HG03097 (cell line): Measurements from ENCODE around the gene ADA.
"Not testable (repeated sequence)": the region's sequence is repeated elsewhere in the genome, so short reads cannot be mapped to it uniquely, and the experiment has no call there.

Experiments used
- ATAC-seq: cut with Tn5 transposase; IDR thresholded peaks from one replicate; pipeline ENCODE4 v1.9.1; 2021; ENCODE audit not compliant: unreplicated experiment, low FRiP score

Gene ADA

GRCh38 chr20:44678990-44679611 lies 27.6 kb upstream of the ADA start:
- no peak for ATAC-seq

- no peak for ATAC-seq
Observed at GRCh38 chr20:44678242-44678641, 26.7 kb upstream of the ADA start.

GRCh38 chr20:44672318-44672902 lies 20.9 kb upstream of the ADA start:
- not testable (repeated sequence) for ATAC-seq

- ATAC-seq = not testable (repeated sequence)
Observed at GRCh38 chr20:44671541-44671940, 20.0 kb upstream of the ADA start.

GRCh38 chr20:44670851-44671250 lies 19.4 kb upstream of the ADA start:
- not testable (repeated sequence) for ATAC-seq

GRCh38 chr20:44666066-44666465 lies 14.6 kb upstream of the ADA start:
- no peak for ATAC-seq

GRCh38 chr20:44664131-44664530 lies 12.6 kb upstream of the ADA start:
- ATAC-seq = no peak

GRCh38 chr20:44662261-44662660 lies 10.8 kb upstream of the ADA start:
- no peak for ATAC-seq

GRCh38 chr20:44660581-44660980 lies 9.1 kb upstream of the ADA start:
- ATAC-seq = no peak

GRCh38 chr20:44659931-44660330 lies 8.4 kb upstream of the ADA start:
- no peak for ATAC-seq

GRCh38 chr20:44658810-44659209 lies 7.3 kb upstream of the ADA start:
- no peak for ATAC-seq

- ATAC-seq = no peak
Observed at GRCh38 chr20:44657875-44658274, 6.4 kb upstream of the ADA start.

GRCh38 chr20:44656448-44656847 lies 4.9 kb upstream of the ADA start:
- no peak for ATAC-seq

GRCh38 chr20:44654210-44654609 lies 2.7 kb upstream of the ADA start:
- ATAC-seq = not testable (repeated sequence)

GRCh38 chr20:44653546-44653945 lies 2.0 kb upstream of the ADA start:
- no peak for ATAC-seq

- ATAC-seq = no peak
Observed at GRCh38 chr20:44651434-44651683, 140 bp downstream of the ADA start.

- no peak for ATAC-seq
Observed at GRCh38 chr20:44650771-44651433, 597 bp downstream of the ADA start.

- no peak for ATAC-seq
Observed at GRCh38 chr20:44649976-44650375, 1.5 kb downstream of the ADA start.

GRCh38 chr20:44649126-44649525 lies 2.4 kb downstream of the ADA start:
- no peak for ATAC-seq

GRCh38 chr20:44648579-44648978 lies 2.9 kb downstream of the ADA start:
- no peak for ATAC-seq

GRCh38 chr20:44648068-44648467 lies 3.4 kb downstream of the ADA start:
- no peak for ATAC-seq

- ATAC-seq = no peak
Observed at GRCh38 chr20:44646641-44647274, 4.7 kb downstream of the ADA start.
